ENCODE results near the gene HSPA12B. TPM values are rescaled to one million over a fixed set of nuclear protein-coding genes. Genes with fewer than 3 reads are reported as not detected.

HSPA12B gene
- total and polyA plus RNA-seq, 7 donors = 0.69 to 10.5 (median 6.1) TPM

DNA sequence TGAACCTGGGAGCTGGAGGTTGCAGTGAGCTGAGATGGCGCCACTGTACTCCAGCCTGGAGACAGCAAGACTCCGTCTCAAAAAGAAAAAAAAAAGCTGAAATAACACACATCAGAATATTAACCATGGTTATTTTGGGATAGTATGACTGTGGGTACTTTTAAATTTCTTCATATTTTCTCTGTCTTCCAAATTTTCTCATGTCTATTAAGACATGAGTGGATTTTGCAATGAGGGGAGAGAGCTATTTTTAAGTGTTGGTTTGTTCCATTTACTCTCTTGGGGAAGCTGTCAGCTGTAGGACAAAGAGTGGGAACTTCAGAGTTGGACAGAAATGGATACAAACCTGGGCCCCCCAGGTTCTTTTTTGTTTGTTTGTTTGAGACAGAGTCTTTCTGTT lies 24.8 kb downstream of the HSPA12B start:
- TF ChIP-seq, protein P1, sequence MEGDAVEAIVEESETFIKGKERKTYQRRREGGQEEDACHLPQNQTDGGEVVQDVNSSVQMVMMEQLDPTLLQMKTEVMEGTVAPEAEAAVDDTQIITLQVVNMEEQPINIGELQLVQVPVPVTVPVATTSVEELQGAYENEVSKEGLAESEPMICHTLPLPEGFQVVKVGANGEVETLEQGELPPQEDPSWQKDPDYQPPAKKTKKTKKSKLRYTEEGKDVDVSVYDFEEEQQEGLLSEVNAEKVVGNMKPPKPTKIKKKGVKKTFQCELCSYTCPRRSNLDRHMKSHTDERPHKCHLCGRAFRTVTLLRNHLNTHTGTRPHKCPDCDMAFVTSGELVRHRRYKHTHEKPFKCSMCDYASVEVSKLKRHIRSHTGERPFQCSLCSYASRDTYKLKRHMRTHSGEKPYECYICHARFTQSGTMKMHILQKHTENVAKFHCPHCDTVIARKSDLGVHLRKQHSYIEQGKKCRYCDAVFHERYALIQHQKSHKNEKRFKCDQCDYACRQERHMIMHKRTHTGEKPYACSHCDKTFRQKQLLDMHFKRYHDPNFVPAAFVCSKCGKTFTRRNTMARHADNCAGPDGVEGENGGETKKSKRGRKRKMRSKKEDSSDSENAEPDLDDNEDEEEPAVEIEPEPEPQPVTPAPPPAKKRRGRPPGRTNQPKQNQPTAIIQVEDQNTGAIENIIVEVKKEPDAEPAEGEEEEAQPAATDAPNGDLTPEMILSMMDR (IDR thresholded peaks at IDR 0.05) = no peak
- TF ChIP-seq POLR2A (IDR thresholded peaks at IDR 0.05) = no peak
- no peak for TF ChIP-seq EP300 (IDR thresholded peaks at IDR 0.05)
- no peak for TF ChIP-seq POLR2AphosphoS5 (IDR thresholded peaks at IDR 0.05)
- intact Hi-C loops (cut with DNase I) = loop anchor here (10.0 kb wide), 1 partner anchor 328 kb away; no protein-coding TSS in a partner anchor

GRCh38 chr20:3758566-3758965 lies 26.1 kb downstream of the HSPA12B start:
- TF ChIP-seq, protein P1 (IDR thresholded peaks at IDR 0.05) = no peak
- no peak for TF ChIP-seq EP300 (IDR thresholded peaks at IDR 0.05)
- TF ChIP-seq POLR2AphosphoS5 (IDR thresholded peaks at IDR 0.05) = no peak
- TF ChIP-seq POLR2A (IDR thresholded peaks at IDR 0.05) = no peak
- 86 to 94% methylated on average over 11 of the region's 11 CpGs for WGBS, 2 donors
- intact Hi-C loops (cut with DNase I) = loop anchor here (10.0 kb wide), 1 partner anchor 326 kb away; no protein-coding TSS in a partner anchor
- peaks cover 0 to 53% (median 23%) of the 10 kb centered on the region in 4 donors for H3K36me3 ChIP-seq
- peaks cover 0 to 40% (median 33%) of the 10 kb centered on the region in 4 donors for H3K4me1 ChIP-seq
- peak overlapping the region; percentile 25 to 96 (median 32) for H3K27ac ChIP-seq
- H3K27me3 ChIP-seq = no peaks in the 10 kb centered on the region
- peak; percentile 60 for DNase-seq
- H3K9me3 ChIP-seq = no peaks in the 10 kb centered on the region
- H3K4me3 ChIP-seq = no peak overlapping the region

More for the DNA sequence above, 24.8 kb downstream of the HSPA12B start:
- no peaks in the 10 kb centered on the region for H3K27me3 ChIP-seq
- peaks cover 0 to 35% (median 30%) of the 10 kb centered on the region in 4 donors for H3K4me1 ChIP-seq
- no peaks in the 10 kb centered on the region for H3K9me3 ChIP-seq
- 96 to 97% methylated on average over 2 of the region's 2 CpGs for WGBS, 2 donors
- peak overlapping the region in 2 of 4 donors; percentile 7 to 25 for H3K27ac ChIP-seq
- no peak for DNase-seq
- no peak overlapping the region for H3K4me3 ChIP-seq
- H3K36me3 ChIP-seq = peaks cover 0 to 58% (median 23%) of the 10 kb centered on the region in 4 donors

DNA sequence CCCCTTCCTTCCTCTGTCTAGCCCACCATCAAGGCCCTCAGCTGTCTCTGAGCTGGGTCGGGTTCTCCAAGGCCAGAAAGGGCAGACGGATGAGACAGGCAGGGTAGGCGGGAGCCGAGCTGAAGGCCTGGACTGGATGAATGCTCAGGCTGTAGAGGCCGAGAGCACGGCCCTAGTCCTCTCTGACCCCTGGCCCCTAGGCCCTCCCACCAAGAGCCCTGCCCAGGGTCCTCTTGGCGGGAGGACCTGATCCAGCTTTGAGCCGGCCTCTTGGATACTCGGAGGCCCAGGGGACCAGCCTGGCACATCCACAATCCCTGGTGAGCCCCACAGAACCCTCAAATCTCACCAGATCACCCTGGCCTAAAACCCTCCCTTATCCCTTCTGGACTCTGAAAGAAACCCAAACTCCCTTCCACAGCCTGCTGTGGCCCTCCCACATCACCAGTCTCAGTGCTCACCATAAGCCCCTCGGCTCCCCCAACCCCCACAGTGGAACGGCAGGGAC lies 26.9 kb downstream of the HSPA12B start:
- no peak for TF ChIP-seq EP300 (IDR thresholded peaks at IDR 0.05)
- no peak for TF ChIP-seq POLR2AphosphoS5 (IDR thresholded peaks at IDR 0.05)
- TF ChIP-seq POLR2A (IDR thresholded peaks at IDR 0.05) = no peak
- TF ChIP-seq, protein P1 (IDR thresholded peaks at IDR 0.05) = no peak
- Histone ChIP-seq H3K36me3 (peaks cover 0 to 46% (median 20%) of the 10 kb centered on the region in 4 donors), H3K9me3 (no peaks in the 10 kb centered on the region), H3K4me3 (no peak overlapping the region), H3K4me1 (peaks cover 0 to 48% (median 41%) of the 10 kb centered on the region in 4 donors), H3K27me3 (no peaks in the 10 kb centered on the region), H3K27ac (peak overlapping the region; percentile 25 to 96 (median 32))
- no peak for DNase-seq
- intact Hi-C loops (cut with DNase I) = loop anchor here (10.0 kb wide), 1 partner anchor 325 kb away; no protein-coding TSS in a partner anchor
- WGBS, 2 donors = 88 to 93% methylated on average over 11 of the region's 11 CpGs

DNA sequence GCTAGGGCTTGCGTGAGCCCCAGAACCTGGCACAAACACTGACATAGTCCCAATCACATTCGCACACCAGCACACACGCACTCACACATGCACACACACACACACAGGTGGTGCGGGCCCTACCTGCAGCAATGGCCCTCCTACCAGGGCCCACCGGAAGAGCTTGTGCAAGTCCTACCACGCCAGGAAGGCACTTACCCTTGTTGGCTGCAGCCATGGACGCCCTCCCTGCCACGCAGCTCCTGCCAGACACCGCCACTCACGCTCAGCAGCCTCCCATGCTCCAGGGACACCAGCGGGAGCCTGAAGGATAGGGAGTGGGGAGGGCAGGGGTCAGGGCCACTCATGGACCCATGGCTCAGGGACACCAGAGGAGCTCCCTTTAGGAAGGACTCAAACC lies 27.4 kb downstream of the HSPA12B start:
- Histone ChIP-seq H3K27ac (peak overlapping the region in 3 of 4 donors; percentile 25 to 96 (median 37)), H3K36me3 (peaks cover 0 to 40% (median 18%) of the 10 kb centered on the region in 4 donors), H3K9me3 (no peaks in the 10 kb centered on the region), H3K27me3 (no peaks in the 10 kb centered on the region), H3K4me1 (peaks cover 0 to 54% (median 44%) of the 10 kb centered on the region in 4 donors), H3K4me3 (no peak overlapping the region)
- DNase-seq = no peak
- intact Hi-C loops (cut with DNase I) = loop anchor here (10.0 kb wide), 1 partner anchor 325 kb away; no protein-coding TSS in a partner anchor
- no peak for TF ChIP-seq EP300 (IDR thresholded peaks at IDR 0.05)
- TF ChIP-seq, protein P1 (IDR thresholded peaks at IDR 0.05) = no peak
- TF ChIP-seq POLR2A (IDR thresholded peaks at IDR 0.05) = no peak
- TF ChIP-seq POLR2AphosphoS5 (IDR thresholded peaks at IDR 0.05) = no peak
- 95% methylated on average over 11 of the region's 11 CpGs for WGBS, 2 donors
